Activated naive CD4-positive, alpha-beta T cell treated with Interleukin-2 at 50 U/mL for 16 hours (primary cell): ENCODE measurements around the gene PPP2R5E.

Experiments used
- DNase-seq: peaks from one replicate; pipeline ENCODE4 v3.0.0-alpha.2; 2020

Gene PPP2R5E

DNA sequence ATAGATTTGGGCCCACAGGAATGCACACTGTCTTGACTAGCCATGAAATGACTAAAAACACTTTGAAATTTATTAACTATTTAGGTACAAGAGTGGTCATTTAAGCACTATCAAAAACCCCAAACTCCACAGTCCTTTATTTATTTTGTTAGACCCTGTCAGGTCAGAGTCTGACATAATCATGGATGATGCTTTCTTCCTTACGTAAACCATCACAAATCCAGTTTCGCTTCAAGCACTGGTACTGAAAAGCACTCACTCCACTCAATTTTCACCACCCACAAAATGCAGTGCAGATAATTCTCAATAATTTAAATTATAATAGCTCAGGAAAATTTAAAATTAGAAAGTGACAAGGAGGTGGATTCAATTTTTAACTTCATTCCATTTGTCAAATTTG lies 25.8 kb downstream of the PPP2R5E start:
- DNase-seq, result no peak

DNA sequence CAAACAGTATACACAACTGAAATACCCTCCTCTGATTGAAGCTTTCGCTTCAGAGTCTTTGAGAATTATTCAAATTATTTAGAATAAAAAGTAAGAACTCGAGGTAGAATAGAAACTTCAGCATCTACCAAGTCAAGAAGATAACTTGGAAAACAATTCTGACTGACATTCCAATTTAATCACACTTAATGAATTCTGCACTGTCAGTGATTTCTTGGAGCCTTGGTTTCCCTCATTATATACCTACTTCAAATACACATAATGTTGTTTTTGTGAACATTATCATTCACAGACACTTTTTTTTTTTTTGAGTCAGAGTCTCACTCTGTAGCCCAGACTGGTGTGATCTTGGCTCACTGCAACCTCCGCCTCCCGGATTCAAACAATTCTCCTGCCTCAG lies 27.9 kb downstream of the PPP2R5E start:
- no peak for DNase-seq

DNA sequence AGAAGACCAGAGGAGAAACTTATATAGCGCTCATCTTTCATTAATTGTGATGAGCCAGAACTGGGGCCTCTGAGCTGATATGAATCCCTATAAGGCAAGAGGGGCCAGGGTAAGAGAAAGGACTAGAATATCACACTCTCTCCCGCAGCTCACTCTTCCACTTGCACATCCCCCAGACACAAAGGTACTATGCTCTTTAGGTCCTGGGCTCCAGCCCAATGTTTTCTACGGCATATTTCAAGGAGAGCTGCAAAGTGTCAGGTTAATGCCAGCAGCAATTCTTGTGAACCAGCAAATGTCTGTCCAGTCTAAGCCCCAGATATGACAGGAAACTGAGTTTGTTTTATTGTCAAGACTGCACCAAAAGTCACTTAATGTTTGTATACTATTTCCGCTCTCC lies 29.4 kb downstream of the PPP2R5E start:
- DNase-seq, result no peak

DNA sequence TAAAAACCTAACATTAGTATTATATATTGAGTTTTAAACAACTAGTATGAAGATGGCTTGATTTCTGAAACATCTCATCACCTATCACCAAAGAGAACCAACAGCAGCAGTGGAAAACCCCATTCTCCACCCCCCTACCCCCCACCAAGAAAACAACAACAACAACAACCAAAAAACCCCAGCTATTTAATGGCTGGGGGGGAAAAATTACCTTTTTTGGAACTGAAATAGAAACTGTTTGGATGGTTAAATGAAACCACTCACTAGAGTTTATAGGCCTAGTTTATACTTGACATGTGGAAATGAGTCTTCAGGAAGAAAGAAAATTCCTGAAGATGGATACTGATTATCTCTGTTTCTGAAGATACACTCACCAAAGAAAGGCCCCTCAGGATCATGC lies 30.3 kb downstream of the PPP2R5E start:
- no peak for DNase-seq

DNA sequence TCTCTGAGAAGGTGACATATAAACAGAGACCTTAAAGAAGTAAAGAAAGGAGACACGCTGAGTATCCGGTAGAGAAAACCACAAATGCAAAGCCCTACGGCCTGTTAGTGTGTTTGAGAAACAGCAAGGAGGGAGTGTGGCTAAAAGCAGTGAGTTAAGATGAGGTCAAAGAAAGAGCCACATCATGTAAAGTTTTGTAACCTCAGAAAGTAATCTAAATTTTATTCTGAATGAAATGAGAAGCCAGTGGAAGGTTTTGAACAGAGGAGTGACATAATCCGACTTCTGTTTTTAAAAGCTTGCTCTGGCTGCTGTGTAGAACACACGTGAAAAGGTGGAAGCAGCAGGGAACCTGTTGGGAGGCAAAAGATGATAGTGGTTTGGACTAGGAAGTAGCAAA lies 32.6 kb downstream of the PPP2R5E start:
- no peak for DNase-seq

- no peak for DNase-seq
These were observed 35.1 kb downstream of the PPP2R5E start for GRCh38 chr14:63508033-63508432.

- DNase-seq, result no peak
These were observed 38.5 kb downstream of the PPP2R5E start for GRCh38 chr14:63504648-63505047.

DNA sequence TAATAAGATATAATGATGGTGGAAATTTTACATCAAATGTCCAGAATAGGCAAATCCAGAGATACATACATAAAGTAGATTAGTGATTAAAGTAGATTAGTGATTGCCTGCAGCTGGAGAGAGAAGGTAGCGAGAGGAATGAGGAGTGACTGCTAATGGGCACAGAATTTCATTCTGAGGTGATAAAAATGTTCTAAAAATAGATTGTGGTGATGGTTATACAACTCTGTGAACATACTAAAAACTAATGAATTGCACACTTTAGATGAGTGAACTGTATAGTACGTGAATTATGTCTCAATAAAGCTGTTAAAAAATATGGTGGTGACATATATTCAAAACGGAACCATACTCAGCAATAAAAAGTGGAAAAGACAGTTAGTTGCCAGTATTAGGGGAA lies 41.7 kb downstream of the PPP2R5E start:
- DNase-seq, result no peak

GRCh38 chr14:63499701-63500250 lies 43.4 kb downstream of the PPP2R5E start:
- no peak for DNase-seq

DNA sequence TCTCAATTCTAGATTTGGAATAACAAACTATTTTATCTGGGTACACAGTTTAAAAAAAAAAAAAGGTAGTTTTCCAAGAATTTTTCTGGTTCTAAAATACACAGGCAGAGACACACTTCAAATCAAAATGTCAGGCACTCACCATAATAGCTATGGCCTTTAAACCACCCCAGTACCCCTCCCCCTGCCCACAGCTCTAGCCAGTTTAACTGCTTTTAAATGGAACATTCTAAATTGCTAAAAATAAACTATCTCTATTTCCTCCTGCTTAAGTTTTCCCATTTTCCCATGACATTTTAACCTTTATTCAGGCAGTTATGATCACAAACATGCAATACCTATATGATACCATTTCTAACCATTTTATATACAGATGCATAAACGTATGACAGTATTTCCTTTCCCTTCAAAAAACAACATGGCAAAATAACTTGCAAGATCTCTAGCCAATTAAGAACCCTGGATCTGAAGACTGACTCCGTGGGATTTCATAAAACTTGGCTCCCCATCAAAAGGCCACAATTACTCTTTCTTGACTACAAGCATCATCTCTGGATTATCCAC lies 46.3 kb downstream of the PPP2R5E start:
- DNase-seq, result no peak

- DNase-seq, result no peak
These were observed 49.9 kb downstream of the PPP2R5E start for GRCh38 chr14:63493246-63493645.

DNA sequence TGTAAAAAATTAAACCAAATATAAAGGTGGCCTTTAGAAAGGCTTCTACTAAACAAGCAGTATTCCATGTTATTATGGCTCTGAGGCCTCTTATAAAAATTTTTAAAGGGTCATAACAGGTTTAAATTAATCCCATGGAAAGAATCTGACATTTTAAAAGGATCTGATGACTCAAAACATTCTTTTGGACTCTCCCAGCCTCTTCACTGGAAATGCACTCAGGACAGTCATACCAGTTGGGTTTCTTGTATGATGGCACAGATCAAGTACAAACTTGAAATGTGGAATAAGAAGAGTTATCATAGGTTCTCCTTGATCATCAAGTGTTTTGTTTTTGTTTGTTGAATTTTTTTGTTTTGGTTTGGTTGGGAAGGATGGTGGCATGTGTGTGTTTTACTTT lies 50.8 kb downstream of the PPP2R5E start:
- no peak for DNase-seq

- no peak for DNase-seq
These were observed 55.5 kb downstream of the PPP2R5E start for GRCh38 chr14:63487724-63488123.

GRCh38 chr14:63486738-63487137 lies 56.4 kb downstream of the PPP2R5E start:
- no peak for DNase-seq

GRCh38 chr14:63483315-63483714 lies 59.9 kb downstream of the PPP2R5E start:
- no peak for DNase-seq

DNA sequence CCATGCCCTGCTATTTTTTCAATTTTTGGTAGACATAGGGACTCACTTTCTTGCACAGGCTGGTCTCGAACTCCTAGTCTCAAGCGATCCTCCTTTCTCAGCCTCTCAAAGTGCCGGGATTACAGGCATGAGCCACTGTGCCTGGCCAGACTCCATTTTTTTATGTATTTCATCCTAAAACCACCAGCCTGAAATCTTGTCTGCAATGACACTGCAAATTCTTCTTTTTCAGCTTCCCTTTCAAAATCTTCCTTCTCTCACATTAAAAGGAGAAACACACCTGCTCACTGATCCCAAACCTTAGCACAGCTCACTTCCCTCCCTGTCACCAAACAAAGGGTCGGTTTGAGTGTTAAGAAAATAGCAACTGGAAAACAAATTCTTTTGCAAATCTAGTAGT lies 62.6 kb downstream of the PPP2R5E start:
- DNase-seq, result no peak

DNA sequence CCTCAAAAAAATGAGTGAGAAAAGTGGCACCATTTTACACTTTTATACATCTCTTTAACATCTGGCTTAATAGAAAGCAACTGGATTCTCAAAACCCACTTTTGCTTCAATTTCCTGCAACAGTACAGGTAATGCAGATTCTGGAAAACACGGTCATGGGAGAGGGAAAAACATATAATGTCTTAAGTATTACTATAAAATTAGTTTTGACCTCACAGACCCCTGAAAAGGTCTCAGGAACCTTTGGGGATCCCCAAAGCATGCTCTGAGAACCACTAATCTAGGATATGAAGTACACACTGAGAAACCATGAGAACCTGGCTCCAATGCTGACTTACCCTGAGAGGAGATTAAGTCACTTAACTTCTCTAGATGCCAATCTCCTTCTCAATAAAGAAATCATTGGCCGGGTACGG lies 64.7 kb downstream of the PPP2R5E start:
- no peak for DNase-seq

DNA sequence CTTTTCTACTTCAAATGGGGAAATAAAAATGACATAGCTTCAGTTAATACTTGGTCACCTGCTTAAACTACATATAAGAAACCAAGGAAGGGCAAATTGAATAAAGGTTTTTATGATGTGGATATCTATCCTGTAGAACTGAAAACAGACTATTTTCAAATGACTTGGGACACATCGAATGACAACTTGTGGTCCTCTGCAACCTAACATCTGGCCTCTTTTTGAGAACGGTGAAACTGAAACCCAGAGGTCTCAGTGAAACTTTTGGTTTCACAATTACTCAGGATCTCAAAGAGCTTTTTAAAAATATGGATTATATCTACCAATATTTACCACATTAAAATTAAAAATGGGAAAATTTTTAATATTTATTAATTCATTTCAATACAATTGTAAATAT lies 65.2 kb downstream of the PPP2R5E start:
- DNase-seq, result peak; percentile 10

DNA sequence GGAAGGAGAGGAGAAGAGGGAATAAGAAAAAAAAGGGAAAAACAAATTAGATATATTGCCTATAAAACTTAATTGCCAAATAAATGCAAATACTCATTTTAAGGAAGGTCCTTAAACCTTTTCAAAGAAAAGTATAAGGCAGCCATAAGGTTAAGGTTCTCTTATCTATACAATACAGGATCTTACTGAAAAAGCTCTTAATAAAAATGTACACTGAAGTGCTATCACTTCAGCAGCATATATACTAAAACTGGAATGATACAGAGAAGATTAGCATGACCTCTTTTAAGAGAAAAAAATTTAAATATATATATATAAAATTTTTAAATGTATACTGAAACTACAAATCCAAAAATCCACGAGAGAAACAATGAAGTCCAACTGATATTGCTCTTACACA lies 65.6 kb downstream of the PPP2R5E start:
- no peak for DNase-seq

GRCh38 chr14:63475761-63476160 lies 67.4 kb downstream of the PPP2R5E start:
- DNase-seq, result no peak

GRCh38 chr14:63474844-63475243 lies 68.3 kb downstream of the PPP2R5E start:
- no peak for DNase-seq

DNA sequence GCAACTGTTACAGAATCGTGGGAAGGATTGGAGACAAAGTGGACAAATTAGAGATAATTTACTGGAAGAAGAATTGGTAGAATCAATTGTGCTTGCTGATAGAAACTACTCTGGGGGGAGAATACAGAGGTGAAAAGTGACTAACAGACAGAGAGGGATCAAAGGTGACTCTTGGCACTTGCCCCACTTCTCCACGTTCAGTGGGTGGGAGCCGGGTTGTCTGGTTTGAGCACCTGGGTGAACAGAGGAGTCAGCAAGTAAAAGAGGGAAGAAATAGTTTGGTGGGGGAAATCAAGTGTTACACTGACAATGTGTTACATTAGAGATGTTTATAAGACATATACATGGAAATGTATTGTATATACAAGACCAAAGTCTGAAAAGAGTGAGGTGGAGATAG lies 69.1 kb downstream of the PPP2R5E start:
- peak; percentile 7 for DNase-seq

DNA sequence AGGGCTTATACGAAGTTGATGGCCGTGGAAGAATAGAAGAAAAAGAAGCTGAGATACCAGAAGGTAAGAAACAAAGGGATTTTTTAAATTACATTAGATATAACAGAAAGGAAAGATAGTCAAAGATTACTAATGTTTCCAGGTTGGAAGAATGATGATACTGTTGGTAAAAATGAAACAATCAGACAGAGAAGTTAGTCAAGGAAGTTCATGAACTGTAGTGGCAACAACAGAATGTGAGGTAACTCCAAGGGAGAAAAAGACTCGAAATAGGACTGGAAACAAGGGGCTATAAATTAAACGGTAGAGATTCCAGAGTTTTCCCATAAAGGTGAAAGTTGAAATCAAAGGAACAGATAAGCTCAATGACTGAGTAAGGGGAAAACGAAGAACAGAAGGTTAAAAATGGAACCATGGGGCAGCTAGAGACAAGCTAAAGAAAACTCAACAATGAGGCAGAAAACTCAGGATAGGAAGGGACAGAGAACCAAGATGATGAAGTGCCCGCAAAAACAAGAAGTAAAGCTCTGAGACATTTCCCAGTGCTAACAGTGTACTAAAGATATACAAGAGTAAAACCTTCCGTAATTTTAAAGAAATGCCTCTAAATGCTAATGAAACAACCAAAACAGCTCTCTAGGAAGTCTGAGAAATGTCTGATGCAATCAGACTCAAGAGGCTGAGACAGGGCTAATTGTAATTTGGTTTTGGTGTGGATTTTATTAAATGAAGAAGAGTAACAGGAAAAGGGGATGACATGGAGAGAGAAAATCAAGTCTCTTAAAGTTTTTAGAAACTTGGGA lies 70.0 kb downstream of the PPP2R5E start:
- no peak for DNase-seq

DNA sequence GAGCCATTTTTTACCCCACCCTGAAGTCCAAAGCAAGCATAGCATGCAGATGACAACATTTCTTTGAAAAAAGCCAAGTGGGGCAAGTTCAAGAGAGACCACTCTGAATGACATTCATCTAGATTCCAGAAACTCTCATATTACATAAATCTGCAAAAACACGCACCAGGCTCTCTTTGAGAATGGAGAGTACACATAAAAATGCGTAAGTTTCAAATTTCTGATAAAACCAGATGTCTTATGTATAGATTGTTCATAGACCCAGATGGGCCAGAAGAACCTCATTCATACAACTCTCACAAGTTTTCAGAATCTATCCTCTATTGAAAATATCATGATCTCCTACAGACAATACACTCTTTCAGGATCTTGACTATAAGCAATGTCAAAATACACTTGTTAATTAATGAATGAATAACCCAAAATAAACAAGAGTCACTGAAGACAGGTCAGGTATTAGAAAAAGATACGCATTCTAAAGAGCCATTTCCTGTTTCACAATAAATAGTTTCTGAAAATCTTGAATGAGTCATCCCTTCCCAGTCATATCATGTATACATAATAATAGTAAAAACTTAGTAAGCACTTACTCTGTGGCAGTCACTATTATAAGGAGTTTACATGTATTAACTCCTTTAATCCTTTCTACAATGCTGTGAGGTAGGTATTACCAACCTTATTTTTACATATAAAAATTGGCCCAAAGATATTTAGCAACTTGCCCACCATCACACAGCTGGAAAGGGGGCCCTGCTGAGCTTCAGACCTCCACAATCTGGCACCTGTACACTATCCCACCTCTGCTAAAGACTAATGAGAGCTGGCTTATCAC lies 72.0 kb downstream of the PPP2R5E start:
- no peak for DNase-seq
